GM20000 (cell line): ENCODE measurements around the gene LGR6.
A peak's percentile ranks its signal among the peaks of the same experiment; 100 is the strongest.

ENCODE experiments used
- DNase-seq: peaks from one replicate; pipeline ENCODE4 v3.0.0; 2012; ENCODE audit warnings: low spot score
- CTCF ChIP-seq: IDR thresholded peaks from 2 replicates; pipeline ENCODE4 v1.5.1; 2012; ENCODE audit warnings: mild to moderate bottlenecking, control low read depth; ENCODE audit errors: extremely low read depth, missing control alignments

Gene LGR6

GRCh38 chr1:202272103-202272845 lies 78.7 kb downstream of the LGR6 start:
- no peak for DNase-seq
- TF ChIP-seq CTCF, result no peak

GRCh38 chr1:202274611-202275010 lies 81.0 kb downstream of the LGR6 start:
- DNase-seq, result peak; percentile 52
- TF ChIP-seq CTCF, result peak; percentile 66

GRCh38 chr1:202275061-202275770 lies 81.6 kb downstream of the LGR6 start:
- TF ChIP-seq CTCF, result no peak
- DNase-seq, result no peak

GRCh38 chr1:202276081-202276715 lies 82.6 kb downstream of the LGR6 start:
- no peak for TF ChIP-seq CTCF
- DNase-seq, result no peak

- no peak for TF ChIP-seq CTCF
- no peak for DNase-seq
Observed at GRCh38 chr1:202276920-202277319, 83.3 kb downstream of the LGR6 start.

- no peak for TF ChIP-seq CTCF
- DNase-seq, result no peak
Observed at GRCh38 chr1:202278751-202279150, 85.2 kb downstream of the LGR6 start.

- no peak for DNase-seq
- TF ChIP-seq CTCF, result no peak
Observed at GRCh38 chr1:202279806-202280205, 86.2 kb downstream of the LGR6 start.
